AG04450 (cell line): Measurements from ENCODE around the gene CASP3. TPM values are rescaled to one million over a fixed set of nuclear protein-coding genes. Genes with fewer than 3 reads are reported as not detected.
A peak's percentile ranks its signal among the peaks of the same experiment; 100 is the strongest.

ENCODE experiments used
- CTCF ChIA-PET: fragments of 300-600, 350-600 bp; formaldehyde crosslinking; extraction: SDS; loops from one replicate; lab custom pipeline; 2022; ENCODE audit warnings: antibody characterized with exemption, inconsistent platforms; lab: Charles Lee
- POLR2A ChIA-PET: fragments of 350-600 bp; formaldehyde crosslinking; extraction: SDS; loops from one replicate; lab custom pipeline; 2021; ENCODE audit warnings: antibody characterized with exemption, inconsistent platforms; lab: Yijun Ruan, JAX
- DNase-seq: peaks from one replicate; pipeline ENCODE4 v3.0.0-alpha.2; 2011; ENCODE audit warnings: low read depth, low spot score
- H3K27ac ChIP-seq: one replicate; pipeline ENCODE4 v1.5.1; 2012; ENCODE audit warnings: low read depth, low read length, control low read depth
- H3K27me3 ChIP-seq: one replicate; pipeline ENCODE4 v1.6.0; 2012; ENCODE audit warnings: low read length; ENCODE audit not compliant: control insufficient read depth, insufficient read depth
- H3K4me3 ChIP-seq: 2 replicates; pipeline ENCODE4 v1.5.1; 2011; ENCODE audit warnings: mild to moderate bottlenecking, low read depth, low read length, control low read depth
- H3K9me3 ChIP-seq: 2 replicates; pipeline ENCODE4 v1.5.1; 2012; ENCODE audit warnings: low read length; ENCODE audit not compliant: control insufficient read depth, insufficient read depth
- CTCF ChIP-seq: IDR thresholded peaks from 2 replicates; pipeline ENCODE4 v1.5.1; 2011; ENCODE audit warnings: low read depth, low read length, control low read depth, inconsistent platforms
- polyA plus RNA-seq: library from polyadenylated mRNA; depleted of rRNA; stranded (reverse); fragments of >200 nt; gene quantifications from 2 replicates; pipeline ENCODE4 v1.2.3, GENCODE V29; 2011

The CASP3 gene
- polyA plus RNA-seq, 1 experiment, result 51.8 TPM

DNA sequence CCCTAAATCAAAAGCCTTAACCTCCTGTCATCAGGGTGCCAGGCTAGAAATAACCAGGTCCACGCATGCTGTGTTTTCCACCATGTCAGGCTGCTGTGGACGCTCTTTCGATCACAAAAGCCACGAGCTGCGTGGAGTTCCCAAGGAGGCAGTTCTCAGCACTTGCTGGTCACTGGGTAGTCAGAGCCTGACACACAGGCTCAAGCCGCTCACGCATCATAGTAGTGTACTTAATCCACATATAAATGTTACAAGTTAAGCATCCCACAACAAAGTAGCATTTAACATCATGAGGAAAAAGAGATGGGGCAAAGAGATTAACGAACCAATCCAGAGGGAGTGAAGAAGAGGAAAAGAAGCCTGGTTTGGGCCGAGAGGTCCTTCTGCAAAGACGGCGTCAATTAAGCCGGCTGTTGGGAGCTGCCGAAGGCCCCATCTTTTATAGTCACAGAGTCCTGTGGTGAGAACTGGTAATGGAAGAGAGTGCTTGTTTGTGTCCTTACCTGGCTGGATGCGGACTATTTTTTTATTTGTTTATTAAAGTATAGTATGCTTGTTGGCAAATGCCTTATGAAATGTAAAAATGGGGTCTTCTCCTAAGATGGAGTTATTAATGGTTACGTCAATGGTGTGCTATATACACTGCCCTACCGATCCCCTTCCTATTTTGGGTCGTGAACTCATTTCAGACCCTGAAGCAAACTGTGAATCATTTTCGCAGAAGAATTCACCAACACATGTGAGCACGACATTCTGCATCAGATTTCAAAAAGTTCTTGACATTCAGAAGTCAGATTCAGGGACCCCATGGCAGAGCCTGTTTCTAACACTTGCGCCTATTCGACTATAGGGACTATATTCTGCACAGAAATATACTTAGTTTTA, 966 bp upstream of the CASP3 start:
- no peaks in the 10 kb centered on the region for H3K9me3 ChIP-seq
- peak overlapping the region; percentile 80 for H3K4me3 ChIP-seq
- H3K27me3 ChIP-seq, result no peaks in the 10 kb centered on the region
- ChIA-PET POLR2A (interaction anchor here (0.5 to 2.8 kb wide), 9 partner anchors 12 to 557 kb away, joined by 3 to 30 read pairs (median 4); partner anchors contain the start of gene CENPU), CTCF (interaction anchor here (0.6 to 1.3 kb wide), 9 partner anchors 12 to 910 kb away, joined by 3 to 9 read pairs (median 4); no protein-coding TSS in a partner anchor)
- no peak for DNase-seq
- peak overlapping the region; percentile 77 for H3K27ac ChIP-seq
- TF ChIP-seq CTCF, result no peak

GRCh38 chr4:184648313-184649025, 778 bp downstream of the CASP3 start:
- no peaks in the 10 kb centered on the region for H3K9me3 ChIP-seq
- TF ChIP-seq CTCF, result 0 out of 2 replicates have a peak, but pooled peaks have one; percentile 7
- peak overlapping the region; percentile 81 for H3K4me3 ChIP-seq
- no peaks in the 10 kb centered on the region for H3K27me3 ChIP-seq
- peak overlapping the region; percentile 73 for H3K27ac ChIP-seq
- CTCF ChIA-PET, result interaction anchor here (0.7 to 1.1 kb wide), 2 partner anchors 10 to 109 kb away, joined by 3 read pairs; no protein-coding TSS in a partner anchor
- POLR2A ChIA-PET, result interaction anchor here (0.6 to 2.8 kb wide), 3 partner anchors 47 to 616 kb away, joined by 3 to 30 read pairs (median 3); partner anchors contain the start of gene CENPU
- no peak for DNase-seq

DNA sequence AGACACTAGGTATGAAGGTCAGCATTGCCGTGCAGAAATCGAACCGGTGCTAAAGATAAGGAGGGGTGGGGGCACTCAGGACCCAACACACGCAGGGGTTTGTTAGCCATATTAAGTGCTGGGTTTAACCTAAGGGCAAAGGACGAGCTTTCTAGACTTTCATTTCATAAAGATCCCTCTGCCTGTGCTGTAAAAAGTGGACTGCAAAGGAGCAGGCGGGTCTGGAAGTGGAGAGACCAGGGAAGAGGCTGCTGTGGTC, 1.3 kb downstream of the CASP3 start:
- peak overlapping the region; percentile 55 for H3K27ac ChIP-seq
- H3K9me3 ChIP-seq, result no peaks in the 10 kb centered on the region
- H3K27me3 ChIP-seq, result no peaks in the 10 kb centered on the region
- ChIA-PET POLR2A (interaction anchor here (2.8 kb wide), 1 partner anchor 86 kb away, joined by 30 read pairs; the partner anchor contains the start of gene CENPU), CTCF (no interaction called here)
- DNase-seq, result no peak
- TF ChIP-seq CTCF, result no peak
- H3K4me3 ChIP-seq, result peak overlapping the region; percentile 81

DNA sequence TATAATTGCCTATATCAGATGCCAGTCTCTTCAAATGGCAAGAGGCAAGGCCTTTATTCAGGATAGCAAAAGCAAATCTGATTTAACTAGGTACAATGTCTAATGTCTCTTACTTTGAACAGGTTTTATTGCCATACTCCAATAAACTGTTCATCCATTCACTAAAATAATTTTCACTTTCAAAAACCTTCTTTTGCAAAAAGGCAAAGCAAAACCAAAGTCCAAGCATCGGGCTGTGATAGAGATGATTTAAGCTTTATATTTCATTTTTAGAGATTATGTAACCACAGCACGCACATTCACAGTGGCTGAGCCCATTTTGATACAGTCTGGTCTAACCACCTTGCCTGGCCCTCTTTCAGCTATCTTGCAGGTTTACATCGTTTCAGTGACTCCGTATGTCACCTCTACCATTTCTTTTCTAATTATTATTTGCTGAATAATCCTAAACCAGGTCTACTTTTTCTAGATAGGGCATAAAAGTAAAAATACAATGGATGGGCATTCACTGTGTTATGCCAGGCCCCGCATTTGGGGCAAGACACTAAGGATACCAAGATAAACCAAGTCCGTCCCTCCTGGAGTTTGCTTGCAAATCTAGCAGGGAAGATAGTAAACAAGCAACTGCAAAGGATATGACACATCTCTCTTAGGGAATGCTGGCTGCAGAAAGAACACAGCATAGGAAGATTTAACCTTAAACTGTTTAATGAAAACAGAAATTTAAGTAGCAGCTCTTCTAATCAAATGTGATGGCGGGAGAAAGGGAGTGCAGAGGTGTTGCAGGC, 1.8 kb downstream of the CASP3 start:
- TF ChIP-seq CTCF, result no peak
- ChIA-PET CTCF (interaction anchor here (1.0 kb wide), 1 partner anchor 383 kb away, joined by 6 read pairs; no protein-coding TSS in a partner anchor), POLR2A (no interaction called here)
- H3K4me3 ChIP-seq, result peak overlapping the region; percentile 81
- DNase-seq, result no peak
- H3K9me3 ChIP-seq, result no peaks in the 10 kb centered on the region
- H3K27ac ChIP-seq, result peak overlapping the region; percentile 55
- H3K27me3 ChIP-seq, result no peaks in the 10 kb centered on the region
